Measurements from ENCODE around the gene VEZT.

DNA sequence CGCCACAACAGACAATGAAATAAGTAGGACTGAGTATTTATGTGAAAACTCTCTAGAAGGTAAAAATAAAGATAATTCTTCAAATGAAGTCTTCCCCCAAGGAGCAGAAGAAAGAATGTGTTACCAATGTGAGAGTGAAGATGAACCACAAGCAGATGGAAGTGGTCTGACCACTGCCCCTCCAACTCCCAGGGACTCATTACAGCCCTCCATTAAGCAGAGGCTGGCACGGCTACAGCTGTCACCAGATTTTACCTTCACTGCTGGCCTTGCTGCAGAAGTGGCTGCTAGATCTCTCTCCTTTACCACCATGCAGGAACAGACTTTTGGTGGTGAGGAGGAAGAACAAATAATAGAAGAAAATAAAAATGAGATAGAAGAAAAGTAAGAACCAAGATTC lies 82.7 kb downstream of the VEZT start:
- TF ChIP-seq, protein P1, sequence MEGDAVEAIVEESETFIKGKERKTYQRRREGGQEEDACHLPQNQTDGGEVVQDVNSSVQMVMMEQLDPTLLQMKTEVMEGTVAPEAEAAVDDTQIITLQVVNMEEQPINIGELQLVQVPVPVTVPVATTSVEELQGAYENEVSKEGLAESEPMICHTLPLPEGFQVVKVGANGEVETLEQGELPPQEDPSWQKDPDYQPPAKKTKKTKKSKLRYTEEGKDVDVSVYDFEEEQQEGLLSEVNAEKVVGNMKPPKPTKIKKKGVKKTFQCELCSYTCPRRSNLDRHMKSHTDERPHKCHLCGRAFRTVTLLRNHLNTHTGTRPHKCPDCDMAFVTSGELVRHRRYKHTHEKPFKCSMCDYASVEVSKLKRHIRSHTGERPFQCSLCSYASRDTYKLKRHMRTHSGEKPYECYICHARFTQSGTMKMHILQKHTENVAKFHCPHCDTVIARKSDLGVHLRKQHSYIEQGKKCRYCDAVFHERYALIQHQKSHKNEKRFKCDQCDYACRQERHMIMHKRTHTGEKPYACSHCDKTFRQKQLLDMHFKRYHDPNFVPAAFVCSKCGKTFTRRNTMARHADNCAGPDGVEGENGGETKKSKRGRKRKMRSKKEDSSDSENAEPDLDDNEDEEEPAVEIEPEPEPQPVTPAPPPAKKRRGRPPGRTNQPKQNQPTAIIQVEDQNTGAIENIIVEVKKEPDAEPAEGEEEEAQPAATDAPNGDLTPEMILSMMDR (conservative IDR thresholded peaks at IDR 0.05; ENCODE audit: low read length): no peak
- no peak for TF ChIP-seq EZH2phosphoT487 (IDR thresholded peaks at IDR 0.05; ENCODE audit: borderline replicate concordance)
